Stimulated activated CD4-positive, alpha-beta T cell treated with anti-CD3 and anti-CD28 coated beads, Interleukin-15, amount 100 ng/mL, for 1 hour (primary cell): Measurements from ENCODE around the gene SH3BGR.
"Not testable (repeated sequence)": the region's sequence is repeated elsewhere in the genome, so short reads cannot be mapped to it uniquely, and the experiment has no call there.

ENCODE experiments used
- DNase-seq, 2 donors: peaks; one replicate each; pipeline ENCODE4 v3.0.0-alpha.2; 2020; ENCODE audit warnings: low read depth in 1 of 2, low spot score in 1 of 2

SH3BGR gene

DNA sequence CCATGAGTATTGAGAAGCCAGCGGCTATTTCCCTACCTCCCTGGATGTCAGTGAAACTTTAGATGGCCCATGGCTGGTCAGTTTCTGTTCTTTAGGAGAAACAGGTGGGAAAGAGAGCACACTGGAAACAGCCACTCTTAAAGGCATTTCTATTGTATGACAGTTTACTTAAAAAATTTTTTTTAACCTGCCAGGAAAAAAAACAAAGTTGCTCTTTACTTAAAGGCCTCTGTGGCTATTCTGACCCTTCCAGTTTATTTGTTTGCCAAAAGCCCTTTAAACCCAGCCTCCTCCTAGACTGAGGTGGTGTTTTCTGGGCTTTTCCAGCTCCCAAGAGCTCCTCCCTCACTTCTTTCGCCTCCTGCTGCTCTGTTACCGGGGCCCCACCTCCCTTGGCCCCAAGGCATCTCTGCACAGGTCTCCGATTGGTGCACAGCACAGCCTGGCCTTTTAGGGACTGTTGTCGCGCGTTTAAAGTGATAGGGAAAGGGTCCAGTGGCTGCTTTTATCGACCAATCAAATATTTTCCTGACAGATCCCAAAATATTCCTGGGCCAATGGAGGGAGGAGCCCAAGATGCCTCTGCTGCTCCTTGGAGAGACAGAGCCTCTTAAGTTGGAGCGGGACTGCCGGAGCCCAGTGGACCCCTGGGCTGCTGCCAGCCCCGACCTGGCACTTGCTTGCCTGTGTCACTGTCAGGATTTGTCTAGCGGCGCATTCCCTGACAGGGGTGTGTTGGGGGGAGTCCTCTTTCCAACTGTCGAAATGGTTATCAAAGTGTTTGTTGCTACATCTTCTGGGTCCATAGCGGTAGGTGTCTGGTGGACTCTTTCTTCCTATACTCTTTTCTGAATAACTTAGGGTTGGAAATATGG is at the start of gene SH3BGR:
Gene SH3BGR, plus strand, starts transcription at position 639 of the 875 bp plus-strand sequence. Its CDS starts 127 bp downstream, at position 766.
- DNase-seq = no peak

DNA sequence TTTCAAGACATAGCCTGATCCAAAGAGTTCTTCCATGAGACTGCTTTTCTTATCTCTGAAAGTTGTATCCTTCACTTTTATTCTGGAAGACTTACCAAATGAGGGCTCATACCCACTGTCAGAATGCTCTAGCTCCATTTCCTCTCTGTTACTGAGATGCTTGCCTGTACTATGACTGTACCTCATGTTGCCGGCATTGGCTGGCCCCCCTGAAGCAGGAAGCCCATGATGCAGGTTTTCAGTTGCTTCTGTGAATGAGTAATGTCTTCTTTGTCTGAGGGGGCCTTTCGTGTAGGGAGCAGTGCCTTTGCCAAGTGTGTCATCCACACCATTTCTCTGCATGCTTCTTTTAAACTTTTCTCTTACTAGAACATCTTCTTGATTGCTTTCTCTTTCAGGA is 45.7 kb upstream of the SH3BGR start:
- DNase-seq = no peak

DNA sequence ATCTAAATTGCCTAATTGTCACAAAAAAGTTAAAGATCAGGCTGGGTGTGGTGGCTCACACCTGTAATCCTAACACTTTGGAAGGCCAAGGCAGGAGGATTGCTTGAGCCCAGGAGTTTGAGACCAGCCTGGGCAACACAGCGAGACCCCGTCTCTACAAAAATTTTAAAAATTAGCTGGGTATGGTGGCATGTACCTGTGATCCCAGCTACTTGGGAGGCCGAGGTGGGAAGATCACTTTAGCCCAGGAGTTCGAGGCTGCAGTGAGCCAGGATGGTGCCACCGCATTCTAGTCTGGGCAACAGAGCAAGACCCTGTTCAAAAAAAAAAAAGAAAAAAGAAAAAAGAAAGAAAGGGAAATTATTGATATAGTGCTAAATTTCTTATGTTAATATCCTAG is 32.6 kb upstream of the SH3BGR start:
- DNase-seq = not testable (repeated sequence)

DNA sequence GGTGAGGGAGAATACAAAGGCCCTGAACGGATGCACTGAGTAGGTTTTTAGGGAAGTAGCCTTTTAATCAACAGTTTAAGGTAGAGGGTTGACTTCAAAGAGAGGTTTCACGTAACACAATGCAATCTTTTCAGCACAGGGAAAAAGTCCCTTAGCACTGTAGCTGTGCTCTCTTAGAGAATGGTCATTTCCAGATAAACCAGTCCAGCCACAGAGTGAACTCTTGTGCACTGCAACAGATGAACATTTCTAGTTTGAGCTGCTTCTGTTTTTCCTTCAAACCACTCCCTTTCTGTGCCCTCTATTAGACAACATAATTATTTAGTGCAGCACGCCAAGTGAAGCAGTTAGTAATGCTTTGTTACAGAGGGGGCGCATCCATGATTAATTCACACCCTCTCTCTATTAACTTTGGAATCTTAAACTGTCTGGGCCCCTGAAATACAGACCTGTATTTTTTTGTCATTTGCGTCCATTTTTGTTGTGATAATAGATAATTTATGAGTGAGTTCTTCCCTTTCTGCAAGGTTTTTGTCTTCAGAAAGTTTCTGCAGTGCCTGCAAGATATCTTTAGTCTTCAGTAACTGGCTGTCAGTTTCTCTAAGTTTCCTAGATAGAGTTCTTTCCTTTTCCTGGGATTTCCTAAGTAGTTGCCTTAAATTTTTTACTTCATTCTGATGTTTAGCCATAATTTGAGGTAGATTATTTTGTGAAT is 29.1 kb upstream of the SH3BGR start:
- DNase-seq = no peak

DNA sequence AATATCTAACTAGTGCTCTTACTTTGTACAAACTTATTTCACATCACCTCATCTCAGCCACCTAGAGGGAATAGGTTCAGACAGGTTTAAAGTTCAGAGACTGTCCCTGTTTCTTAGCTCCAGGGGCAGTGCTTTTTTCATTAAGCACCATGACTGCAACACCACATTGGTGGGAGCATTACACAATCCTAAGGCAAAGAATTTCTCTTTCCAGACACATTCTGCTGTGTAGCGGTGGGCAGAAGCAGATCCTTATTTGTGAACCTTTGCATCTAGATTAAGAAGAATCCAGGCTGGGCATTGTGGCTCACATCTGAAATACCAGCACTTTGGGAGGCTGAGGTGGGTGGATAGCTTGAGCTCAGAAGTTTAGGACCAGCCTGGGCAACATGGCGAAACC is 22.3 kb upstream of the SH3BGR start:
- DNase-seq = no peak

DNA sequence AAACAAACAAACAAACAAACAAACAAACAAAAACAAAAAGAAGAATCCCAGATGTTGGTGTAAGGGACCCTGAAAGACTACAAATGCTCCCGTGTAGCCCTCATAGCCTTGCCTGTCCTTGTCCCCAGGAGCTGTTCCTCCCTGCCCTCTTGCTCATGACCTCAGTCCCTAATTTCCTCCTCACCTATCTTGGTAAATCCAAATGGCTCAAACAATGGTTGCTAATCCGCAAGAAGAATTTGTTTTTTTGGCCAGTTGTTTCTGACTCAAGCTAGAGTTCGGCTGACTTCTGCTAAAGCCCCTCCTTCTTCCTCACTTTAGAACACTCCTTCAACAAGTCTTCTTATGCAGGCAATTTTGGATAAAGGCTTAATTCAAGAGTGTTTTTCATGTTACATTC is 21.8 kb upstream of the SH3BGR start:
- no peak for DNase-seq

DNA sequence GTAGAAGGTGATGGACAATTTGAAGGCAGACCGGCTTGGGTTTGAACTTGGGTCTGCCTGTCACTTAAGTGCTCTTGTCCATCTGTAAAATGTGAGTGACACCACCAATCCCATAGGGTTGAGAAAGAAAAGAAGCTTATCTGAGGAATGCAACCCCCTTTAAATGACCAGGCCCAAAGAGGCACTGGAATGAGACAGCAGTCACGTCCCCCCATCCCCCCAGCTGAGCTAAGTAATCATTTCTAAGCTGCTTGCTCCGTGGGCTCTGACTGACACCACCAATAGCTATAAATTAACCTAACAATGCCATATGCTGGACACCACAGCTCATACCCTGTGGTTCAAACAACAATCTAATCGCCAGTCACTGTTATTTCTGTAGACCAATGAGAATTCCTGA is 21.3 kb upstream of the SH3BGR start:
- no peak for DNase-seq

DNA sequence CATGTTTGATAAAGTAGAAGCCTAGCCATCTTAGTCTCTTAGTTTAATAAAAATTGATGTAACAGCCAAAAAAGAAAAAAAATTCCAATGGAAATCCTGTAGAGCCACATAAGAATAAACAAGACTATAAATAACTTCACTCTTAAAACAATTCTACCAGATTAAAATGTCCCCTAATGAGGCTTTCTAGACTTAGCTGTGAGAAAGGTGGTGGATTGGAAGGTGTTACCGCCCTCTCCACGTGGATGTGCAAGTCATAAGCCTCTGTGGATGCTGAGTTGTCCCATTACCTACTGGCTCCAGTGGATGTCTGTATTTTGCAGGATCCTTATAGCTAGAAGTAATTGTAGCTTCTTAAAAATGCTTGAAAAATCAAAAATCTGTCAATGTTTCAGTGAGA is 20.8 kb upstream of the SH3BGR start:
- no peak for DNase-seq

DNA sequence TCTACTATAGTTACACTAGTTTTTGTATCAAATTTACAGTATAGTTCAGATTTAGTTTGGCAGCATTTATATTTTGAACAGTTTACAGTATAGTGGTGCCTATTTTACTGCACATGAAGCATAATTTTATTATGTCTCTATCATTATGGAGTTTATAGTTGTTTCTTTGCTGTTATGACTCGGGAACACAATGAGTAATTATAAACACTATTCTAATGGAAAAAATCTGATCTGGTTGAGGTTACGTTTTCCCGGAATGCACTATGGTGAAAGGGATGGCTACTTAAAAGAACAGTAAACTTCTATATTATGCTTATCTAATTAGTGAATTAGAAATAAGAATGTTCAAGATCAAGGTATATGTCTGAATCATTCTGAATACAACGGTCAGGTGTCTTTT is 16.8 kb upstream of the SH3BGR start:
- DNase-seq = no peak

DNA sequence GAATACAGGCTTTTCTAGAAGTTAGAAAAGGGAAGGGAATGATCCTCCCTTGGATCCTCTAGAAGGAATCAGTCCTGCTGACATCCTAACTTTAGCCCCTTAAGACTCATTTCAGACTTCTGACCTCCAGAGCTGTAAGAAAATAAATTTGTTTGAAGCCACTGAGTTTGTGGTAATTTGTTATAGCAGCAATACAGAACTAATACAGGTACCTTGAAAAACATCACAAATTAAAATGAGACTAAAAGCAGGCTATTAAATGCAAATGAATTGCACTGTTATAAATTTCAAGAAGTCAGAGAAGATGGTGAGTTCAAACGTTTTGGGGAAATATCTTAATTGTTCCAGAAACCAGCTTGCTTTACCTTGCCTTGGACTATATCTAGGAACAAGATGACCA is 12.5 kb upstream of the SH3BGR start:
- no peak for DNase-seq

DNA sequence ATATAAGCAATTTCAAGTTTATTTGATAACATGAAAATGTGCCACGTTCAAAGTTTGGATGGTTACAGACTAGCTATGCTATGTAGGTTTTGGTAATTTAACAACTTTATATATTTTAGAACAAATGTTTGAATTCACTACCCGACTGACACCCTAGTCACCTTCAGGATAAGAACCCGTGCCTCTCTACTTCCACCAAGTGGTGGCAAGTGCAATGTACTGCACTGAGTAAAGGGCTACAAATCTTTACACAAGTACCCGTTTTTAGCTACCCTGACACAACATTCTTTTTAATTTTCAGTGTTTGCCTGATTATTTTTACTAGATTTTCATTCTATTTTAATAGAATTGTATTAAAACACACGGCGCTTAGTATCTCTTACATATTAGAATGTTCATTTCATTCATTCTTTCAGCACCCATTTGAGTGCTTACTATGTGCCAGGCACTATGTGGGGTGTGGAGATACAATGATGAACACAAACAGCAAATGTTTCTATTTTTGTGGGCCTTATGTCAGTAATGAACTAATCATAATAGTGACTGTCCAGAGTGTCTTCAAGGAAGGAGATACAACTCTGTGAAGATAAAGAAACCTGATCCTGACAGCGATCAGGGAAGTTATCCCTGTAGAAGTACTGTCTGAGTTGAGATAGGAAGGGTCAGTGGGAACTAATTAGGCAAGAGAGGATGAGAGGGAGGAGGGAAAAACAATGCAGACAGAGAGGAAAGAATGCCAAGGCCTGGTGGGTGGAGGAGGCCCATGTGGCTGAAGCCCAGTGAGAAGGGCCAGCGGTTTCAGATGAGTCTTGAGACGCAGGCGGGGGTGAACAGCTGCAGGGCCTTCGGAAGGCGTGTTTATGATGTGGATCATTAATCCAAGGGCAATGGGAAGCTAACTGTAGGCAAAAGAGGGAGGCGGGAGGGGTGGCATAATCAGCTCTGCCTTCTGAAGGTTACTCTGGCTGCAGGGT is 10.0 kb upstream of the SH3BGR start:
- DNase-seq = no peak

DNA sequence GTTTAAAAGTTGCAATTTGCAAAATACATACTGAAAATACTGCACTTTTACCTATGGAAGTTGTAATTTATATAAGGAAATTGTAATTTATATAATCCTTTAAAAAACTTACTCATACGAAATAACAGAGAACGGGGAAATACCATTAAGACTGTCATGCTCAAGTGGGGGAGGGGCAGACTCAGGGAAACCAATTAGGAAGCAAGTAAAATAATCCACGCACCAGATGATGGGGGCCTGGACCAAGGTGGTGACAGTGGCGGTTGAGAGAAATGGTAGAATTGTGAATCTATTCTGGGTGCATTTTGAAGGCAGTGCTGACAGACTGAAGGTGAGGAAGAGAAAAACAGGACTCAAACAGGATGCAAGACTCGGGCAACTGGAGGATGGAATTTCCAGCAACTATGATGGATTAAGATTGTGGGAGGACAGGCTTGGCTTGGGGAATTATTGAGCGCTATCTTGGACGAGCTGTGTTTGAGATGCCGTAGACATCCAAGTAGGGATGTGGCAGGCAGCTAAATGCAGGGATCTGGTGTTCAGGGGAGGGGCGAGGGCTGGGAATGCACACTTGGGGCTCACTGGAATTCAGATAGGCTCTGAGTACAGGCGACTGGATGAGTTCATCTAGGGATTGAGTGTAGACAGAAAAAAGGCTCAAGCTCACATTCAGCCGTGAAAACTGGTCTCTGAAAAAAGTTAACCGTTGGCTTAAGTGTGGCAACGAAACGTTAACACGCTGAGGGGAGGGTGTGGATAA is 7.2 kb upstream of the SH3BGR start:
- DNase-seq = no peak

DNA sequence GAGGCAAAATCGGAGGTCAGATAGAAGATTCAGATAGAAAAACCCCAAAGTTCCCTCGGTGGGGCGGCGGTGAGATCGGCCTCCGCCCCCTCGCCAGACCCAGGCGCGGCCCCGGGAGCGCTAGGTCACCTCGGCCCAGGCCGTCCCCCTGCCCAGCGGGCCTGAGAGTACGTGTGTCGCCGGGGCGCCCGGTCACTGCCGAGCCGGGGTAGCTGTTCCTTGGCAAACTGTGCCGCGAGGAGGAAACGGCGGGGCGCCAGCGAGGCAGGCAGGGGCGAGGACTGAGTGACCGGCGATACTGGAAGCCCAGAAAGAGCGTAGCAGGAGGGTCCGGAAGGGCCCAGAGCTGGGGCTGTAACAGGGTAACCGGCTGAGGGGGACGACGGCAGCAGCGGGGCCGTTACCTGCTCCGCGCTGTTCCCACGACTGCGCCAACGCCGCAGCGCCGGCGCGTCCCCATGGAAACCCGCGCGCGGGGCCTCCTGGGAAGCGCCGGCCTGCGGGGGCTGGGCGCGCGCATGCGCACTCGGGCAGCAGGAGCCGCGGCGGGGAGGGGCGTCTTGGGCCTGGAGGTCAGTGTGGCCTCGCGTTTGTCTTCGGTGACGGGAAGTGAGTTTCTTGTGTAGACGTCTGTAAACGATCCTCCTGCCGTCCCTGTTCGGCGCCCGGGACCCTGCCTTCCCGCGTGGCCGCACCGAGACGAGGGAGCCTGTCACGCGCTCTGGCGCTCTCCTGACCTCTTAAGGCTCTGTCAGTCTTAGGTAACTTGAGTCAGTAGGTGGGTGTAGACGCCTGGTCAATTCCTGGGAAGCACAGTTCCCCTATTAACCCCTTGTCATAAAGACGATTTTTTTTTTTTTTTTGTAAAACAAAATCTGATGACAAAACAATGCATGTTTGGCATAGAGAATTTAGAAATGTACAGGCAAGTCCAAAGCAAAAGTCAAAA is 6.2 kb upstream of the SH3BGR start, which contains the start of gene LCA5L:
Gene LCA5L, minus strand, starts transcription at position 458 of the 949 bp plus-strand sequence. CDS start 17,285 bp downstream, outside the sequence.
- DNase-seq = peak; percentile 83 to 90

DNA sequence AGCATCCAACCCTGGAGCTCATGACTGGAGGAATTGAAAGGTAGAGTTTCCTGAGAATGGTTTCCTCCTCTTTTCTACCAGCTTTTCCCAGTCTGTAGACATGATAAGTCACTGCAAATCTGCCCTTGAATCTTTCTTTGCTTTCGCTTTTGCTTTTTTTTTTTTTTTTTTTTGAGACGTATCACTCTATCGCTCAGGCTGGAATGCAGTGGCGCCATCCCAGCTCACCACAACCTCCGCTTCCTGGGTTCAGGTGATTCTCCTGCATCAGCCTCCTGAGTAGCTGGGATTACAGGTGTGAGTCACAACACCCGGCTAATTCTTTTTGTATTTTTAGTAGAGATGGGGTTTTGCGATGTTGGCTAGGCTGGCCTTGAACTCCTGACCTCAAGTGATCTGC is 4.5 kb upstream of the SH3BGR start:
- DNase-seq = no peak

DNA sequence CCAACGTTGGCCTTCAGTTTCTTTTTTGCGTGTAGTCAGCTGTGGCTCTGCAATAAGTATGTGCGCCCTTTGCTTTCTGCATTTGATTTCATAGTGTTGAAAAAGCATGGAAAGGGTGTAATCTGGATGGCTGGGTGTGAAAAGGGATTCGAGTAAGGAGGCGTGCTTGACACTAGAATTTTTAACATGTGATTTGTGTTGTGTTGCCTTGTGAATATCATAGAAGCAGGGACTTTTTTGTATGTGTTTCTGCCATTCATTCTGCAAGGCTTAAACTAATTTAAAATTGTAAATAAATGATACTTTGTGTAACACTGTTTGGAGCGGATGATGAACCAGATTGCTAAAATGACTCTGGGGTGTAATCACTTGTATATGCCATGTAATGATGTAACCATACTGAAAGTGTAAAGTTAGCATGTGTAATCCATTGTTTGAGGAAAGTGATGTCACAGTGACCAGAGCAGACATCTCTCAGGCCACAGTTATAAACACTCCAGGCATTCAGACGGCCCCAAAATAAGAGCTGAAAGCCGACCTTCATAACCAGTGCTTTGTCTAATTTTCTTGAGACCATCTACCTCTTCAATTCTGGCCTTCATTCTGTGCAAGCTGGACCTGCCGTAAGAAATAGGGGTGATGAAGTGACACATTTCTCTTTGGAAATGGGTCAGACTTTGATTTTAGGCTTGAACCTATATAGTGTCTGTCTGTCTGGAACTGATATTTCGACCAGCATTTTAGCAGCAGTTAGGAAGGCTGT is 618 bp downstream of the SH3BGR start:
- DNase-seq = no peak

DNA sequence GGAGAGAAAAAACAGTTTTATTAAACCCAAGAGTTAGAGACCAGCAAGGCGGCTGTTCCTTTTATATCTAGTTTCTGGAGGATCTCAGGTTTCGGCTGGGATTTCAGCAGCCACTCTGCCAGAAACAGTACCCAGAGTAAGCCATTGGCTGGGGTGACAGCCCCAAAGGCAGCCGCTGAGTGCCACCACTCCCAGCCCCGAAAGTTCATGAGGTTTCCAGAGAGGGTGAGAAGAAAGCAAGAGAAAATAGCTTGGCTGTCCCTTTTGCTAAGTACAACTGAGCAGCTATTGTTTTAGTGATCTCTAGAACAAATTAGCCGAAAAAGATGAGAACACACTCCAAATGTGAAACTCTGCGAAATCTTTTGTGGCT is 1.2 kb downstream of the SH3BGR start:
- no peak for DNase-seq

DNA sequence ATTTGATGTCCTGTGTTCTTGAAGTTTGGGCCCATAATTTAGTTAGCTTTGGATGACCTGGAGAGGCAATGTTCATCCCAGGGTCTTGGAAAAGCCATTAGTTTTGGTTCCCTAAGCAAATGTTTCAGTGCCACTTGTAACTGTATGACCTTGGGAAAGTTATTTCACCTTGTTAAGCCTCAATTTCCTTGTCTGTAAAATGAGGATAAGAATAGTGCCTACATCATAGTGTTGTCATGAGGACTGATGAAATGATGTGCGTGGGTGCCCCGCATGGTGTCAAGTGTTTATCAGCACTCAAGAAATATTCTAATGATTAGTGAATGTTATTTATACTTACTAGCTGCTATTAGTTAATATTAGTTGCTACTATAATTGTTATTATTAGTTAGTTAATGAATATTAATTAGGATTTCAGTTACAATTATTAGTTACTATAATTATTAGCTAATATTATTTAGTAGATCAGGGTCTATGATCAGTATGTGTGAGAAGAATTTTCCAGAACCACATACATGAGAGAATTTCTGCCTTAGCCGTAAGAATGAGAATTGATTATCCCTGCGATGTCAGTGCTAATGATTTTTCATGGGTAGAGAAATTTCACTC is 1.9 kb downstream of the SH3BGR start:
- no peak for DNase-seq

DNA sequence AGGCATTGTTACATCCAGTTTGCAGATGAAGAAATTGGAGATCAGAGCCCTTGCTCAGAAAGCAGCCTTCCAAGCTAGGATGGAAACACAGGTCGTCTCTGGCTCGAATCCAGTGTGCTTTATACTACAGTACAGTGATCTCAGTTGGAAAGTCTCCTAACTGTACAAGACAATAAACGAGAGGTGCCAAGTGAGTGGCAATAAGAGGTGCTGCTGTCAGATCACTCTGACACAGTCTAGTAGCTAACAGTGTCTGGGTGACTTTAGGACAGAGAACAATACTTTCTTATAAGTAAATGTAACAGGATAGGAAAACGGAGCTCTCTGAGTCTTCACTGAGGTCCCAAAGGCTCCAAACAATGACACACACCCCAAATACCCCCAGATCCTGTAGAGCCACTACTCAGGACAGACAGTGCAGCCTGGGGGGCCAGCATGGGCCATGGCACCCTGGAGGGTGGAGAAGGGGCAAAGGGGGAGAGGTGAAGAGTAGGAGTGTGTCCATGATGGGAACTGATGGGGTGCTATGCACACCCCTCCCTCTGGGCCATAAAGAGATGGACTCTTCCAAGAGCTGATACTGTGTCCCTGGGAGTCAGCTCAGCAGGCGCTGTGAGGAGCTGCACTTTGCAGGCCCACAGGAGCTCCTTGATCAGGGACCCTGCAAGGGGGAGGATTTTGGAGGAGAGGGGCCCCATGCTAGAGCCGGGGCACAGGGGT is 3.3 kb downstream of the SH3BGR start:
- DNase-seq = no peak
